Epidermal melanocyte (primary cell): ENCODE measurements around the gene DNAJC16.
"Not testable (repeated sequence)": the region's sequence is repeated elsewhere in the genome, so short reads cannot be mapped to it uniquely, and the experiment has no call there.

Source experiments
- DNase-seq: peaks from one replicate; pipeline ENCODE4 v3.0.0; 2011; ENCODE audit warnings: low spot score; ENCODE audit not compliant: insufficient read length

The DNAJC16 gene

DNA sequence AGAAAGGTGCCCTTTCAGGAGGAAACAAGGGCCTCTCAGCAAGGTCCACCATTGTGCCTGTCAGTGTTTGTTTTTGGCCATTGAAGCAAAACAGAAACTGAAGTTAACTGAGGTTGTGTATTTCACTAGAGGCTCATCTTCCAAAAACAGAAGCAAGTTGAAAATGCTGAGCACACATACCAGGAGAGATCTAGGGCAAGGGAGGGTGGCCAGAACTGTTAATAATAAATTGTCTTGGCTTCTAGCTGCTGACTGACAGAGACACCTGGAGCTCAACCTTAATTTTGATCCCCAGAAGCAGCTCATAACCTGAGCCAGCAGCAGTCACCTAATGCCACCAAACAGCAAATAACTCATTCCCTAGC, 53.0 kb downstream of the DNAJC16 start:
- no peak for DNase-seq

DNA sequence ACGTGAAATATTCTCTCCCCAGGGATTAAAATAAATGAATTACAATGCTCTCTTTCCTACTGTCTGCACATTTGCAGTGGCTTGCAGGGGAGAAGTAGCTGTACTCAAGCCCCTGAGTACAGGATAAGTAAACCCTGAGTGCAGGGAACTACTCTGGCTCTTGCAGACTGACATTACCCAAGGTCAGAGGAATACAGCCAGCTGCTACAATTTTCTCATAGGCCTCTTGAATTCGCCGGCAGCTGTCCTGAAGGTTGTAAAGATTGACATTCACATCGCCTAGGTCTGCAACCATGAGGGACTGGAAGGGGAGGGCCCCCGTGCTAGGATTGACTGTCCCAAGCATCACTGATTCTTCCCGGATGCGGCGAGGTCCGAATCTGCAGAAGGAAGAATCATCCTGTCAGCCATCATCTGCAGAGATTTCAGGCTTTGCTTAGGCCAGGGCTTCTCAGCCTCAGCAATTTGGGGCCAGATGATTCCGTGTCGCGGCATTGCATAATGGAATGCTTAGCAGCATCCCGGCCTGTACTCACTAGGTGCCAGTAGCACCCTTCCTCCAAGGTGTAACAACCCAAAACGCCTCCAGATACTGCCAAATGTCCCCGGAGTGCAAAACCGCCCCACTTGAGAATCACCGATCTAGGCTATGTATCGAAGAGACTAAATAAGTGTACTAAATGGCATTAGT, 56.5 kb downstream of the DNAJC16 start:
- no peak for DNase-seq

DNA sequence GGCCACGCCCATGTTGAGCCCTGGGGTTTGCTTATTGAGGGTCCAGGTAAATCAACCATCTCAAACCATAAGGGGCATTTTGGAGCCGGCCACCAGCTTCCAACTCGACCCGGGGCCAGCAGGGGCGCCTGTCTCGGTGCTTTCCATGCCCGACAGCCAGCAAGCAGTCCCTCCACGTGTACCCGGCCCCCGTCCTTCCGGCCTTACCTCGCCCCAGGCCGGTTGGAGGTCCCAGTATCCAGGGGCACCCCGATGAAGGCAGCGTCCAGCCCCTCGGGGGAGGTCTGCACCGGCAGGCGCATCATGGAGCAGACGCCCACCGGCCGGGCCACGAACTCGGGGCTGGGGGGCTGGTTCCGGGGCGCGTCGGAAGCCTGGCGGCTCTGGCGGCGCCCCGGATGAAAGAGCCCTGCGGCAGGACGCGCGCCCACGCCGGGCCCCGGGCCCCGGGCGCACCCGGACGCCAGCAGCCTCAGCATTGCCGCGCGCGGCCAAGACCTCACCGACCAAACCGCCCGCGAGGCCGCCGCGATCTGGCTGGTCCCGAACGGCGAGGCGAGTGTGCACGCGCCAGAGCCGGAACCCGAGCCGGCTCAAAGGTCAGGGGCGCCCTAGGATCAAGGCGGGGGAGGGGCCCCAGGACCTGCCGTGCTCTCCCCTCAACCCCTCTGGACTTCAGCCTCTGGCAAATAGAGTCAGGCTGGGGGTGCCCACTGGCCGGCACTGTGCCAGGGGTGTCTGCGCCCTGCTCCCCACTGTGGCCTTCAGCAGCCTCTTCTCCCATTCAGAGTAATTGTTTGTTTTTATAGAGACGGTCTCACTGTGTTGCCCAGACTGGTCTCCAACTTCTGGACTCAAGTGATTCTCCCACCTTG, 58.1 kb downstream of the DNAJC16 start, which contains the start of gene AGMAT:
Gene AGMAT, minus strand, starts transcription at position 563 of the 875 bp plus-strand sequence. Its CDS starts 84 bp downstream, at position 479.
- peak; percentile 54 for DNase-seq

DNA sequence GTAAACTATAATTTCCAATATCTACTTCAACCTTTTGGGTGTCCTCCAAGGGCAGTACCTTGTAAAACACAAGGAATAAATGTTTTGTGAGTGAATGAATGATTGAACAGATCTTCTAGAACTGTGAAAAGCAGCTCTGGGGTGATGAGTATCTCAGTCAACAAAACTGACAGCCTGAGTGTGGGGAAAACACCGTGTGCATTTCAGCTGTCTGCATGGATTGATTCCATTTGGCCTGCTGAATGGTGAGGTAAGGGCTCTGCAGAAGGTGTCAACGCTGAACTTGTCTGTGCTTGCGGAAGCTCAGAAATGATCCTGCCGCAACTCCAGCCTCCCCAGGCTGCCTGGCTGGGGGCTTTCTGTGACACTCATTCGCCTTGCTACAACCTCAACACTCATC, 65.6 kb downstream of the DNAJC16 start:
- DNase-seq, result no peak

DNA sequence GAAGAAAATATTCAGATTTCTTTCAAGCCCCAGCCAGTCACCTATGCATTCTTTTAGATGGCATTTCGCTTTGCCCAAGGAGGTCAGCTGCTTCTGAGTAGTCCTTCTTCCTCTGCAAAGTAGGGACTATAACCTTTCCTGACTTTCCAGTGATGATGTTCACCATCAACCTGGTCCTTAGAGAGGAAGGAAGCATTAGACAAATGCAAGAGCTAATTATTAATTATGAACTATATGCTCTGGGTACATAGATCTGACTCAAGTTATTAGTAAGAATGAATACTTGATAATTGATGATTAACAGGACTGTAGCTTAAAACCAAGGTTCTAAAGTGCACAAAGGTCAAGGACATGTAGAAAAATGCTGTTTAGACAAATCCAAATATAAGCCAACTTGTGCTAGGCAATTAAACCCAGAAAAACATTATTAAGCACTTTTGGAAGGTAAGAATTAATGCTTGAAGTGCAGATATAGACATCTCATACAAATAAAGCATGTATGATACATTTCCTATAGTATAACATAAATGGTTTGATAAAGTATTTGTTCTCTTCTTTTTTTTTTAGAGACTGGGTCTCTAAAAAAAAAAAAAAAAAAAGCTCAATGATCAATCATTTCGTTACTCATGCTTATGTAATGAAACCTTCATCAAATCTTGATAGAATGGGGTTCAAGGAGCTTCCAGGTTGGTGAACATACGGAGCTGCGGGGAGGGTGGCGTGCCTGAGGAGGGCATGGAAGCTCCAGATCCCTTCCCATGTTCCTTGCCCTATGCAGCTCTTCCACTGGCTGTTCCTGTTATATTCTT, 69.4 kb downstream of the DNAJC16 start:
- no peak for DNase-seq

DNA sequence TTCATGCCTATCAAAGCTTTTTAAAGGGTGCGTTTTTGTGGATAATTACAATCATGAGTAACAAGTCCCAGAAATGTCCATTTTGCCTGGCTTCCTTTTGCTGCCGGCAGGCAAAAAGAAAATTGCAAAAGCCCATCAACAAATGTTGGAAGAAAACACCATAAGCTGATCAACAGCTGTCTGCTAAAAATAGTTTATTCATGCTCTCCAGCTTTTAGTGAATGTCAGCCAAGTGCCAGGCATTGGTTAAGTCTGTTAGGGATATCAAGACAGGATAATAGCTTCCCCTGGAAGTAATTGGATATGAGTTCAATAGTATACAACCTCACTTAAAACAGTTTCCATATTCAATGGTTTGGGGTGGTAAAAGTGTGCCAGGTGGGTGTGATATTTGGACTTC, 71.8 kb downstream of the DNAJC16 start:
- no peak for DNase-seq

DNA sequence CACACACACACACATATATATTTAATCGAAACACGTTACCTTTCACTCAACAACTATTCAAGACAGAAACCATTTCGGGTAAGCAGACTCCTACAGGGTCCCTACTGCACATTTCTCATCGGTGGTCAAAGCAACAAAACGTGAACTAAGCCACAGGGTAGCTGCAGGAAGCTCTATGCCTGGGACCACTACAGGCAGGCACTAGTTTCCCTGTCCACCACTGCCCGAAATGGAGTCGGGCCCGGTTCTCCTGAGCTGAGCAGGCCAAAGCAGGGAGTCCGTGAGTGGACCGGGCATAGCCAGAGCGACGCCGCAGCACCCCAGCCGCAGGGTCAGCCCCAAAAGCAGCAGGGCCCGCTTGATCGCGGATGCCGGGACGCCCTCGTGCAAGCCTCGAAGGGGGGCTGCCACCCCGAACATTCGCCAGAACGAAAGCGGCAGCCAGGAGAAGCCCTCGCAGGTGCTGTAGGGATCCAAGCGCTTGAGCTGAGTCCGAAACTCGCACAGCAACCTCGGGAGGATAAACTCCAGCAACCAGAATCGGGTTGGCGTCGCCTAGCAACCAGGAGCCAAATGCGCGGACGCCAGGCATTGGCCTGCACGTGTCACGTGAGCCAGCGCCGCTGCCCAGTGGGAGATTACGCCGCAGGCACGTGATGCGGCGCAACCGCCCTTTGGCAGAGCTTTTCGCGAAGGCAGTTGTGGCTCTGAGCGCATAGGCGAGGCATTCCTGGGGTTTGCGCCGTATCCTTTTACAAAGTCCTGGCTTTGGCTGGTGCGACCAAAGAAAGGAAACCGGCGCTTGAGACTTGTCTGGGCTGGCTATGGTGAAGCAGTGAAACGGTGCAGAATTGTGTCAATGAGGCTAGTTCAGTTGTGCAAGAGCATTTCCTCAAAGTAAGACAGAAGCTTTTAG, 76.7 kb downstream of the DNAJC16 start:
- peak; percentile 98 for DNase-seq

DNA sequence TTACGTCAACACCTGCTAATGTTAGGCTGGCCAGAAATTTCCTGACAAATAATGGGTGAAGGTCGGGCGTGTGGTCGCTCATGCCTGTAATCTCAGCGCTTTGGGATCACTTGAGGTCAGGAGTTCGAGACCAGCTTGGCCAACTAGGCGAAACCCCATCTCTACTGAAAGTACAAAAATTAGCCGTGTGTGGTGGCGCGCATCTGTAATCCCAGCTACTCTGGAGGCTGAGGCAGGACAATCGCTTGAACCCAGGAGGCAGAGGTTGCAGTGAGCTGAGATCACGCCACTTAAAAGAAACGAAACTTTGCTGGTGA, 77.3 kb downstream of the DNAJC16 start:
- DNase-seq, result not testable (repeated sequence)

DNA sequence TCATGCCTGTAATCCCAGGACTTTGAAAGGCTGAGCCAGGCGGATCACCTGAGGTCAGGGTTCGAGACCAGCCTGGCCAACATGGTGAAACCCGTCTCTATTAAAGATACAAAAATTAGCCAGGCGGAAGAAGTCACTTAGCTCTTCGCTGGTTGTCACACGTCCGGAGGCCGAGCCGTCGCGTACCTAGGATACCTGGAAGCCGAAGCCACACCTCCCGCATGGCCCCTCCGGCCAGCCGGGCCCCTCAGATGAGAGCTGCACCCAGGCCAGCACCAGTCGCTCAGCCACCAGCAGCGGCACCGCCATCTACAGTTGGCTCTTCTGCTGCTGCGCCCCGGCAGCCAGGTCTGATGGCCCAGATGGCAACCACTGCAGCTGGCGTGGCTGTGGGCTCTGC, 77.8 kb downstream of the DNAJC16 start:
- not testable (repeated sequence) for DNase-seq

DNA sequence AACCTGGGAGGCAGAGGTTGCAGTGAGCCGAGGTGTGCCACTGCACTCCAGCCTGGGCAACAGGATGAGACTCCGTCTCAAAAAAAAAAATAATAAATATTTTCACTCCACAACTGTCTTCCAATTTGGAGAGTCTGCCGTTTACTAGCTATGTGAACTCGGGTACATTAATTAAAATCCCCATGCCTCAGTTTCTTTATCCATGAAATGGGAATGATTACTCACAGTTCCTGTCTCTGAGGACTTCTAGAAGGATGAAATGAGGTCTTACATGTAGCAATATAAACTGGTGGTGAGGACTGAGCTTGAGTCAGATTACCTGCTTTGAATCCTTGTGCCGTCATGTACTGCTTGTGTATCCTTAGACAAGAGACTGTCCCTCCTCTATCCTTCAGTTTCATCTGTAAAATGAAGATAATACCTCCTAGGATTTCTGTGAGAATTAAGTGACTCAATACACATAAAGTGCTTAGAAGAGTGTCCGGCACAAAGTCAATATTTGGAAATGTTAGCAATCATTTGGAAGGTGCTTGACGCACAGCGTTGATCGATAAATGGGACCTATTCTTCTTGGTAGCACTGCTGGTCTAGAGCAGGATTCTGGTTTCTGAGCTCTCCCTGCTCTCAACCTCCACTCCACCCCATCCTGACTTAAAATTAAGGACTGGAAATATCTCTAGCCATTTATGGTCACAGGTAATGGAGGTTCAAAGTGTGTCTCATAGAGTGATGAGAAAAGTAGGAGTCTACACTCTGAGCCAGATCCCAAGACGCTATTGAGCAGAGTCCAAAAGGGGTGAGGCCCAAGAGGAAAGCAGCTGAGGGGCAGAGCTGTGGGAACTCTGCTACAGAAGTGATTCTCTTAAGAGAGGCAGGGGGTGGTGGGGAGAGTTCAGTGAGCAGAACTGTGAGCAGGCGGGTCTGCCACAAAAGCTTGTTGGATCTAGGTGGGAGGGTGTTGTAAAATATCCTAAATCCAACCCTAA, 79.0 kb downstream of the DNAJC16 start:
- DNase-seq, result no peak

DNA sequence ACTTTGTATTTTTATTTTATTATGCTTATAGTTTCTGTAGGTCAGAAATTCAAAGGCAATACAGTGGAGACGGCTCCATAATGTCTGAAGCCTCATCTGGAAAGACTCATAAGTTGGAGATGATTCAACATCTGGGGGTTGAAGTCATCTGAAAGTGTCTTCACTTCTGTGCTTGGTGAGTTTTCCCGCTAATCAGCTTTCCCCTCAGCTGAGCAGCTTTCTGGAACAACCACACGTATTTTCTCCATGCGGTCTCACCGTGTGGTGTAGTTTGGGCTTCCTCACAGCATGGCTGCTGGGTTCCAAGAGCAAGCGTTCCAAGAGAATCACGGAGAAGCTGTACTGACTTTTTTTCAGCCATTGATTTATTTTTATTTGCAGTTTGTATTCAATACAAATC, 83.0 kb downstream of the DNAJC16 start:
- no peak for DNase-seq

DNA sequence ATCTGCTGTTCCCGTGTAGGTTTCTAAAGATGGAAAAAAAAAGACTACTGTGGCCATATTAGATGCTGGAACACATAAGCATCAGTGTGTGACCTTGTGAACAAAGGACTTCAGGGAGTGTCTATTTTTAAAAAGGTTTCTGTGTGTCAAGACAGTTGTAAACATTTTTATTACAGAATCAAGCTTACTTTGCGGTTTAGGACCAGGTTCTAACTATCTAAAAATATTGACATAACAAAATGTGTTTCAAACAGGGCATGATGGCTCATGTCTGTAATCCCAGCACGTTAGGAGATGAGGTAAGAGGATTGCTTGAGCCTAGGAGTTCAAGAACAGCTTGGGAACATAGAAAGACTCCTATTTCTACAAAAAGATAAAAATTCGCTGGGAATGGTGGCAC, 83.5 kb downstream of the DNAJC16 start:
- DNase-seq, result no peak

DNA sequence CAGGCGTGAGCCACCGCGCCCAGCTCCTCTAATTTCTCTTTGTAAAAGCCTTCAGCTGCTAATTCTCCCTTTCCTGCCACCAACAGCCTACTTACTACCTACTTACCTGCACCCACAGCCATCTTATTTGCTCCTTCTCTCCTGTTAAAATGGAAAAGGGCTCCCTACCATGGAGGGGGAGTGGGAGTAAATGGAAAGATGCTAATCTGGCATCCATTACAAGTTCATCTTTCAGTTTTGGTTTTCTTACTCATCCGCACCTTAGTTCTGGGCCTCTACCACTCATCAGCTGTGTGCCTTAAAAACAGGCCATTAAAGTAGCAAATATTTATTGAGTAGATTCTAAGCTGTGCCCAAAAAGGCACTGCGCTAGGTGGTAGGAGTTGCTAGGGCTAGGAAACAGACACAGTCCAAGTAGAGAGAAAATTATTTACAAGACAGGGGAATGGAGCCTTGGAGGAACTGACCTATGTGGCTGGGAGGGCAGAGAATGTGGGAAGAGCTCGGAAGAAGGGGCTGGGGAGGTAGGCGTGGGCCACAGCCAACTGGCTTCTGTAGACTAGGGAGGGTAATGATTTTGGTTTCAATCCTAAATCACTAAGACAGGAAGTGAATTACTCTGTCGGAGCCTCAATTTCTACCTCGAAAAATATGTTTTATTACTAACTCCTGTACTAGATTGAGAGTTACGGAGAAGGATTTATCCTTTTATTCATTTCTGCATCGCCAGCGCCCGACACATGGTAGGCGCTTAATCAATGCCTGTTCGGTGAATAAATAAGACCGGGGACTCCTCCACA, 89.9 kb downstream of the DNAJC16 start:
- no peak for DNase-seq

DNA sequence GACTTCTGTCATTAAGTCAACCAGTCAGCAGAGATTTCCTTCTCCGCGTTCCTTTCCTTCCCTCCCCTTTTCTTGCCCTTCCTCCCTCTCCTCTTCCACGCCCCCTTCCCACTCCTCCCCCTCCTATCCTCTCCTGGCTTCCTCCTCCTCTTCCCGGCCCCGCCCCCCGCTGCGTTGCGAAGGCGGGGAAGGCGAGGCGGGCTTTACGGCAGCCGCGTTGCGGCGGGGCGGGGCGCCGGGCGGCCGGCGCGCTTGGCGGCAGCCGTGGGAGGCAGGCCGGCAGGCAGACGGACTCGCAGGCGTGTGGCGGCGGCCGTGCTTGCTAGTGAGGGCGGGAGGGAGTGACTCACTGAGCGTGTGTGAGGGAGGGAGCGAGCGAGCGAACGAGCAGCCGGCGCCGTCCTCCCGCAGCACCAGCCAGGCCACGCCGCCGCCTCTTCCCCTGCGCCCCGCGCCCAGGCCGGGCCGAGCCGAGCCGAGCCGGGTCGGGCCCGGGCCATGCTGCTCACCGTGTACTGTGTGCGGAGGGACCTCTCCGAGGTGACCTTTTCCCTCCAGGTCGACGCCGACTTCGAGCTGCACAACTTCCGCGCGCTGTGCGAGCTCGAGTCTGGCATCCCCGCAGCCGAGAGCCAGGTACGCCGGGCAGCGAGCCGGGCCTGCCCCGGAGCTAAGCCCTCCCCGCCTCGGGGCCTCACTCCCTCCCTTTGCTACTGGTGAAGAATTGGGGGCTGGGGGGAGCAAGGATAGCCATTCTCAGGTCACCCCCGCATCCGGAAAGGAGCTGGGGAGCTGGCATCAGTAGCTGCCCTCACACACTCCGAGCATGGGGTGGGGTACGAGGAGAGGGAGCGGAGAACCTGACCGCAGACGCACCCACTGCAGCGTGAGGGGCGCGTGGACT, 90.8 kb downstream of the DNAJC16 start, which contains the start of gene DDI2:
Gene DDI2, plus strand, starts transcription at position 286 of the 904 bp plus-strand sequence. Its CDS starts 213 bp downstream, at position 499.
- peak; percentile 90 for DNase-seq

DNA sequence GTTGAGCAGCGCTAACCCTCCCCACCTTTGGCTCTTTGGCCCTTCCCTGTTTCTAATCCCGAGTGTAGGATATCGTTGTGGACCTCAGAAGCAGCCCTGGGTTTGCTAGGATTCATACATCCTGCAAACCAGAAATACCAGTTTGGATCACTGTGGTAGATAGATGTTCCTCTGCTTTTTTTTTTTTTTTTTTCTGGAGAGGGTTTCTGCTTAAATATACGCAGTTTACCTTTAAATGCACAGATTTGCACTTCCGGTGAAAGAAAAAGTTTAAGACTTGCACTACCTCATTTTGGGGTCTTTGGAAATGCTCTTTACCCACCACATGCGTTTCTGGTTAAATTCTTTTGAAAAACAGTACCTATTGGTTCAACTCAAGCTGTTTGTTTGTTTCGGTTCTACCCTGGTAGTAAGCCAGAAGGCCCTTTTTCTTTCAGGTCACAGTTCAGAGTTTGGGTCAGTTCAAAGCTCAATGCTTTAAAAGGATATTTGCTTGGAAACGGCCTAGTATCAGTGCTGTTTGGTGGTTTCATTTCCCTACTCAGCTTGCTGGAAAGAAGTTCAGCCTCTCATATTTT, 91.5 kb downstream of the DNAJC16 start:
- DNase-seq, result no peak

DNA sequence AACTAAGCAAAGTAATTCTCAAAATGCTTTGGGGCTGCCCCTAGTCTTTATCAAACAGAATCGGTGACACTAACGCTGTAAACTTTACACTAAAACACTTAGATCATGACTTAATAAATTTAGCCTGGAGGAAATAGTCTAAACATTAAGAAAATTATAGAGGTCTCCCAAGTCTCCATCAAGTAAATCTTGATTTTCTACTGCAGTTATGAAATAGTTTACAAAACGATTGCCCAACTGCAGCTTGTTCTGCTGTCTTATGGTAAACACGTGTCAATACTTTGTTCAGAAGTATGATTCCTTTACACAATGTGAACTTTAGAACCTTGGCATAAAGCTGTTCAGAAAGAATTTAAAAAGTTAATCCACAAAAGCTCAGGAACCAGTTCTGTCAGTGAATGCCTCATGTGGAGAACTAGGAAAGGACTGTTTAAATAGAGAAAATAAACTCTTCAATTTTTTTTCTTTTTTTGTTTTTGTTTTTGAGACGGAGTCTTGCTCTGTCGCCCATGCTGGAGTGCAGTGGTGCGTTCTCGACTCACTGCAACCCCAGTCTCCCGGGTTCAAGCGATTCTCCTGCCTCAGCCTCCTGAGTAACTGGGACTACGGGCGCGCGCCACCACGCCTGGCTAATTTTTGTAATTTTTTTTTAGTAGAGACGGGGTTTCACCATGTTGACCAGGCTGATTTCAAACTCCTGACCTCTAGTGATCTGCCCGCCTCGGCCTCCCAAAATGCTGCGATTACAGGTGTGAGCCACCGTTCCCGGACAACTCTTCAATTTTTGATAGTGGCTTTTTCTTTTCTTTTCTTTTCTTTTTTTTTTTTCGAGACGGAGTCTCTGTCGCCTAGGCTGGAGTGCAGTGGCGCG, 92.2 kb downstream of the DNAJC16 start:
- no peak for DNase-seq
